HepG2 (cell line): Measurements from ENCODE around the gene NEFH. TPM values are rescaled to one million over a fixed set of nuclear protein-coding genes. Genes with fewer than 3 reads are reported as not detected.

ENCODE experiments used
- ATAC-seq: fragments of 200-7000 bp; cut with Tn5 transposase; 3 replicates; pipeline ENCODE4 v1.9.1; 2020; ENCODE audit warnings: mild to moderate bottlenecking, moderate library complexity
- BruUV-seq: library from RNA; stranded (reverse); fragments of 400-500 nt; replicated peaks from 2 replicates; lab custom pipeline; 2021; lab: Mats Ljungman, UMichigan
- CTCF ChIA-PET: fragments of 300-600 bp; formaldehyde crosslinking; extraction: SDS; loops from one replicate; lab custom pipeline; 2021; ENCODE audit warnings: low total read pairs, inconsistent platforms, low intra/inter-chr PET ratio; lab: Yijun Ruan, JAX
- POLR2A ChIA-PET: fragments of 350-600 bp; sonication (Branson Sonifier 250); formaldehyde crosslinking; loops from one replicate; lab custom pipeline; 2020; ENCODE audit warnings: antibody characterized with exemption, inconsistent platforms; lab: Yijun Ruan, JAX
- DNase-seq: peaks from one replicate; pipeline ENCODE4 v3.0.0-alpha.2; 2015; ENCODE audit warnings: low spot score
- FAIRE-seq: peaks from 3 replicates; lab custom pipeline; 2011; peaks lifted over from hg19 to GRCh38; lab: Jason Lieb, UNC
- H2AFZ ChIP-seq: one replicate; pipeline ENCODE4 v1.6.1; 2011; ENCODE audit warnings: low read length, inconsistent platforms
- H3K27ac ChIP-seq: fragments of 300-600 bp; 3 replicates; pipeline ENCODE4 v1.8.0; 2011; ENCODE audit warnings: mixed run types, mild to moderate bottlenecking, mixed read lengths, low read length, inconsistent platforms; ENCODE audit not compliant: insufficient read depth; ENCODE audit errors: extremely low read length
- H3K27me3 ChIP-seq, 2 experiments: fragments of 200-600 bp in 1 of 2; 2 replicates in 1 of 2; 3 replicates in 1 of 2; pipeline versions ENCODE4 v1.6.0 to v1.8.0; 2011; ENCODE audit warnings: low read length in 2 of 2, mild to moderate bottlenecking in 2 of 2, moderate library complexity in 2 of 2, inconsistent platforms in 1 of 2; ENCODE audit not compliant: insufficient read depth in 2 of 2, control insufficient read depth in 1 of 2
- H3K36me3 ChIP-seq, 2 experiments: fragments of 200-600 bp in 1 of 2; replicated peaks in 1 of 2; 2 replicates in 1 of 2; 3 replicates in 1 of 2; pipeline versions ENCODE4 v1.5.1 to v1.8.0; 2011; ENCODE audit warnings: low read length in 2 of 2, inconsistent platforms in 1 of 2; ENCODE audit not compliant: insufficient read depth in 2 of 2, control insufficient read depth in 1 of 2
- H3K4me1 ChIP-seq: 2 replicates; pipeline ENCODE4 v1.5.1; 2012; ENCODE audit warnings: low read length, inconsistent platforms; ENCODE audit not compliant: insufficient read depth
- H3K4me2 ChIP-seq: 2 replicates; pipeline ENCODE4 v1.6.0; 2011; ENCODE audit warnings: low read depth, low read length, inconsistent platforms
- H3K4me3 ChIP-seq, 3 experiments: fragments of 200-600 bp in 1 of 3; sonication (generic), shearing (Covaris generic) in 1 of 3; replicated peaks in 1 of 3; 2 replicates each; pipeline ENCODE4 v1.5.1; 2011 to 2016; ENCODE audit warnings: low read length in 3 of 3, inconsistent platforms in 2 of 3, low read depth in 2 of 3, mild to moderate bottlenecking in 2 of 3, control low read depth in 1 of 3, mixed read lengths in 1 of 3; ENCODE audit not compliant: insufficient read depth in 1 of 3
- H3K79me2 ChIP-seq: one replicate; pipeline ENCODE4 v1.6.1; 2011; ENCODE audit warnings: low read length, inconsistent platforms; ENCODE audit not compliant: insufficient read depth
- H3K9ac ChIP-seq: 2 replicates; pipeline ENCODE4 v1.6.0; 2011; ENCODE audit warnings: mild to moderate bottlenecking, low read depth, low read length, inconsistent platforms; ENCODE audit not compliant: insufficient read depth
- H3K9me3 ChIP-seq: 2 replicates; pipeline ENCODE4 v1.5.1; 2012; ENCODE audit warnings: mild to moderate bottlenecking, low read length
- H4K20me1 ChIP-seq: 2 replicates; pipeline ENCODE4 v1.6.0; 2011; ENCODE audit warnings: inconsistent platforms, mild to moderate bottlenecking, low read length, moderate library complexity; ENCODE audit not compliant: insufficient read depth
- ATM ChIP-seq: fragments of 450-650 bp; IDR thresholded peaks from 2 replicates; pipeline ENCODE4 v1.7.1; 2017; ENCODE audit warnings: mild to moderate bottlenecking, borderline replicate concordance
- PHB2 ChIP-seq: fragments of 450-650 bp; IDR thresholded peaks from 2 replicates; pipeline ENCODE4 v1.6.1; 2018; ENCODE audit not compliant: partially characterized antibody
- RAD51 ChIP-seq: fragments of 450-650 bp; IDR thresholded peaks from 2 replicates; pipeline ENCODE4 v1.6.1; 2016; ENCODE audit warnings: borderline replicate concordance
- RXRB ChIP-seq: IDR thresholded peaks from 2 replicates; pipeline ENCODE4 v1.6.1; 2016; ENCODE audit warnings: borderline replicate concordance, missing genetic modification reagents, missing compliant biosample characterization
- TRAFD1 ChIP-seq: sonication (generic); formaldehyde crosslinking; IDR thresholded peaks from 2 replicates; pipeline ENCODE4 v1.5.1; 2020; ENCODE audit warnings: missing genetic modification reagents, mild to moderate bottlenecking, borderline replicate concordance
- ZNF30 ChIP-seq: sonication (generic); formaldehyde crosslinking; IDR thresholded peaks from 2 replicates; pipeline ENCODE4 v1.5.0; 2020; ENCODE audit warnings: mild to moderate bottlenecking, missing genetic modification reagents
- ZNF33B ChIP-seq: sonication (generic); formaldehyde crosslinking; IDR thresholded peaks from 2 replicates; pipeline ENCODE4 v1.5.1; 2020; ENCODE audit warnings: mild to moderate bottlenecking, missing genetic modification reagents
- ZNF430 ChIP-seq: sonication (generic); formaldehyde crosslinking; IDR thresholded peaks from 2 replicates; pipeline ENCODE4 v1.9.0; 2021; ENCODE audit warnings: mild to moderate bottlenecking, missing genetic modification reagents
- ZNF549 ChIP-seq: sonication (generic); formaldehyde crosslinking; IDR thresholded peaks from 2 replicates; pipeline ENCODE4 v1.5.0; 2020; ENCODE audit warnings: missing genetic modification reagents
- ZNF761 ChIP-seq: sonication (generic); formaldehyde crosslinking; conservative IDR thresholded peaks from 2 replicates; pipeline ENCODE4 v1.4.0; 2020; ENCODE audit warnings: mild to moderate bottlenecking, missing genetic modification reagents
- WGBS: methylation state at CpG from one replicate; pipeline ENCODE4 v1.1.6; 2017; ENCODE audit warnings: low lambda C conversion rate; 5-methylcytosine and 5-hydroxymethylcytosine counted together
- in situ Hi-C: cut with HindIII; loops from 2 replicates; pipeline ENCODE4 v1.10.0; 2017; ENCODE audit warnings: low pct_unique_long_range_greater_than_20kb; ENCODE audit not compliant: extremely low pct_ligation_motif_present
- intact Hi-C: fragments of 100-400 bp; cut with micrococcal nuclease; formaldehyde crosslinking; loops from one replicate; pipeline ENCODE4 v1.10.0; 2022; ENCODE audit not compliant: unreplicated experiment
- polyA plus RNA-seq, 8 experiments: library from polyadenylated mRNA; depleted of rRNA in 3 of 8; stranded (reverse) in 7 of 8; unstranded in 1 of 8; fragments of >200 nt; fragmentation: Illumina TruSeq in 4 of 8; extraction: Trizol in 4 of 8; gene quantifications; 2 replicates each; pipeline versions ENCODE4 v1.2.1 to v1.2.3, GENCODE V29; 2011 to 2016; ENCODE audit warnings: low read depth in 4 of 8, missing spikeins in 1 of 8, mixed read lengths in 1 of 8; ENCODE audit not compliant: insufficient read depth in 1 of 8
- total RNA-seq, 5 experiments: library from RNA; depleted of rRNA; stranded (reverse); fragments of >200 nt; fragmentation: Illumina TruSeq; extraction: Trizol; gene quantifications; 2 replicates each; pipeline ENCODE4 v1.2.3, GENCODE V29; 2016; ENCODE audit warnings: low read depth in 1 of 5

Gene NEFH
- total and polyA plus RNA-seq, 2 of the 13 experiments (the other 11 are each of a cell fraction or from before 2014, with no cell fraction given), result not detected

GRCh38 chr22:29431986-29432385 lies 48.0 kb upstream of the NEFH start:
- no peaks in the 10 kb centered on the region for H3K4me1 ChIP-seq
- H3K9me3 ChIP-seq, result no peaks in the 10 kb centered on the region
- no peak for FAIRE-seq
- H2AFZ ChIP-seq, result no peak overlapping the region
- TF ChIP-seq ZNF430 (CRISPR knock-in tag) (no peak), ZNF549 (CRISPR knock-in tag) (no peak), ZNF33B (CRISPR knock-in tag) (no peak), RXRB (CRISPR knock-in tag) (no peak), ZNF761 (CRISPR knock-in tag) (no peak), TRAFD1 (CRISPR knock-in tag) (no peak), ATM (no peak), PHB2 (no peak), RAD51 (no peak), ZNF30 (CRISPR knock-in tag) (no peak)
- TF ChIP-seq, all 625 proteins: peak for 0
- H4K20me1 ChIP-seq, result no peaks in the 10 kb centered on the region
- in situ Hi-C loops (no loop called here), intact Hi-C loops (no loop called here)
- WGBS, result 49% methylated on average over 5 of the region's 5 CpGs
- H3K9ac ChIP-seq, result no peak overlapping the region
- no peak overlapping the region for H3K4me3 ChIP-seq
- BruUV-seq, result no TSS peak
- ATAC-seq (no peak), DNase-seq (no peak)
- CTCF ChIA-PET, result no interaction called here
- POLR2A ChIA-PET, result no interaction called here
- H3K36me3 ChIP-seq, result no peaks in the 10 kb centered on the region
- H3K79me2 ChIP-seq, result no peaks in the 10 kb centered on the region
- H3K4me2 ChIP-seq, result no peak overlapping the region
- no peak overlapping the region for H3K27ac ChIP-seq
- H3K27me3 ChIP-seq, result peaks cover 0 to 26% of the 10 kb centered on the region in 2 experiments; a peak in 4 of 5 replicates
